HS-27A (cell line): Measurements from ENCODE around the gene HSPB7.

Source experiments
- DNase-seq: peaks from one replicate; pipeline ENCODE4 v3.0.0-alpha.2; 2012; ENCODE audit warnings: low read depth, missing footprints

HSPB7 gene

GRCh38 chr1:15975805-15976680 lies 41.8 kb downstream of the HSPB7 start, which contains the start of gene ZBTB17:
TSS of gene ZBTB17 (minus strand) at chr1:15976101. CDS start at chr1:15948495, 27,606 bp downstream.
- DNase-seq, result peak; percentile 84

DNA sequence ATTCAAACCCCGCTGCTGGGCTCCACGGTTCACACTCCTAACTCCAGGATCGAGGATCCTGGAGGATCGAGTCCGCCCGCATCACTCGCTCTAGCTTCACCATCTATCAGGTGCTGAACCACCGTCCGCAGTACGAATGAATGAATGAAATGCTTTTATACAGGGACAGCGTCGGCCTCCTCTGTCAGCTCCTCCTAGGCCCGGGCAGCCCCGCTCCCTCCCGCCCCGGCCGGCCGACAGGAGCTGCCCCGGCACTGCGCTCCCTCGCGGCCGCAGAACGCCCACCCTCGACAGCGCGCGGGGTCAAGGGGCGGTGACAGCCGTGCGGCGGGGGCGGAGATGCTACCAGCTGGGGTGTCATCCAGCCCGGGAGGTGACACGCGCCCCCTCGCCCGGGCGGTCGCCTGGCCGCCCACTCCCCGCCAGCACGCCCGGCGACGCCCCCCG lies 42.5 kb downstream of the HSPB7 start:
- no peak for DNase-seq

DNA sequence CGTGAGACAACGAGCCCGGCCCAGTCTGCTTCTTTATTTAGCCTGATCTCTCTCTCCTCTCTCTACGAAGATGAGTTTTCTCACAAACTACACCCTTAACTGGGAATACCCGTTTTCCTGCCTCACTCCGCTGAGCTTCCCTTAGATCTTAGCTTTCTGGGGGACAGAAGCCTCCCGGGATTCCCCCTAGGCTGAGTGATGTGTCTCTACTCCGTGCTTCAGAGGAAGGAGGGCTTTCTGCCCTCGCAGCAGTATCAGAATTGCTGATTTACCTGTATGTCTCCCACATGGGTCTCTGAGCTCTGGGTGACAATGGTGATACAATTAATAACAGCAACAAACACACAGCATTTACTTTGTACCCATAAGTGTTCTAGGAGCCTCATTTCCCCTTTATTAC lies 43.0 kb downstream of the HSPB7 start:
- no peak for DNase-seq

GRCh38 chr1:15973772-15974171 lies 44.1 kb downstream of the HSPB7 start:
- no peak for DNase-seq

- DNase-seq, result no peak
Observed at GRCh38 chr1:15972409-15972808, 45.4 kb downstream of the HSPB7 start.

GRCh38 chr1:15970911-15971310 lies 46.9 kb downstream of the HSPB7 start:
- DNase-seq, result no peak

DNA sequence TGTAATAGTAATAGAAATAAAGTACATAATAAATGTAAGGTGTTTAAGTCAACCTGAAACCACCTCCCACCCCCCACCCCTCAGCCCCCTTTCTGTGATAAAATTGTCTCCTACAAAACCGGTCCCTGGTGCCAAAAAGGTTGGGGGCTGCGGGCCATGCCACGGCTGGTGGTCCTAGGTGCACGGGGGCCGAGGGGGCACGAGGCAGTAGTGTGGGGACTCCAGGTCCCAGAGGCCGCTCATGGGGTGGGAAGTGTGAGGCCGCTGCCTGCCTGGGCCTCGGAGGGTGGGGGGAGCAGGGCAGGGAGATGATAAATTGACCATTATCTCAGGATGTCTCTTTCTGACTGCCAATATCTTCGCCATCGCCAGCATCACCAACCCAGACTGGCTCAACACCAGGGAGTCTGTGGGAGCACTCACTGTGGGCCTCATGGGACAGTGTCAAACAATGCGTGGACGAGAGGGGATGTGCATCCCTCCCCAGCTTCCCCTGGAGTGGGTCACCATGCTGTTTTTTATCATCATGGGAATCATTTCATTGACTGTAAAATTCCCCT lies 48.4 kb downstream of the HSPB7 start:
- DNase-seq, result no peak

- no peak for DNase-seq
Observed at GRCh38 chr1:15968172-15968571, 49.7 kb downstream of the HSPB7 start.

- DNase-seq, result no peak
Observed at GRCh38 chr1:15966956-15967344, 50.9 kb downstream of the HSPB7 start.

DNA sequence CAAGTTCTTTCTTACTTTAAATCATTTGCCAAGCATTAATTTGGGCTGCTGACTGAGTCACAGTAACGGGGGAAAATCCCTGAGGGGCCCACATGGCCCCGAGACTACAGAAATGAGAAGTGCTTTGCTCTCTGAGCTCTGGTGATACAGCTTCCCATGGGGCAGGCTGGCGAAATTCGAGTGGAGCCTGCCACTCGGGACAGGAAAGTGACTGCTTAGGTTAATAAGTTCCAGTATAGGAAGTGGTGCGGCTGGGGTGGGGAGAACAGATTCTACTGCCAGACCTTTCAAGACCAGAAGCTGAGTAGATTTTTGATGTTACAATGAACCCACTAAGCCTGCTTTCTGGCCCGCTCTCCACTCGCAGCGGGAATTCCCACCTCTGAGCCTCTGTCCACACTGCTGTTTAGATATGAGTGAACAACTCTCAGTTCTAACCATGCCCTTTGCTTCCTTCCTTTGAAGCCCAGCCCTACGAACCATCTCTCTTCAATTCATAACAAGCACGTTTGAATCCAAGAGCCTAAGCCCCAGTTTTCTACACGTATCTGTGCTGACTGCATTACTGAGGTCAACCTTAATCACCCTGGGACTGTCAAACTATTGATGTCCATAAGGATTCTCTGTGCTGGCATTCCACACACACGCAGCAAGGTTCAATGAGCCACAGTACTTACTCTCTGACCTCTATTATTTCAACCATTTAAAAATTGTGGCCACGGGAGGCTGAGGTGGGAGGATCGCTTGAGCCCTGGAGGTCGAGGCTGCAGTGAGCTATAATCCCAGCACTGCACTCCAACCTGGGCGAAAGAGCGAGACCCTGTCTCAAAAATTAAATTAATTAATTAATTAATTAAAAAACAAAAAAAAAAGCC lies 51.5 kb downstream of the HSPB7 start:
- no peak for DNase-seq

GRCh38 chr1:15965228-15965767 lies 52.5 kb downstream of the HSPB7 start:
- DNase-seq, result no peak
